HEK293 (cell line): Measurements from ENCODE around the gene CMIP.

ENCODE experiments used
- CTCF ChIP-seq: fragments of 450-650 bp; formaldehyde crosslinking; IDR thresholded peaks from 2 replicates; pipeline ENCODE4 v1.5.1; 2016; ENCODE audit warnings: missing biosample characterization, missing genetic modification characterization
- PRDM10 ChIP-seq: fragments of 450-650 bp; formaldehyde crosslinking; IDR thresholded peaks from 2 replicates; pipeline ENCODE4 v1.5.1; 2016; ENCODE audit warnings: missing biosample characterization, missing genetic modification characterization
- REPIN1 ChIP-seq: fragments of 450-650 bp; formaldehyde crosslinking; IDR thresholded peaks from 2 replicates; pipeline ENCODE4 v1.5.1; 2017; ENCODE audit warnings: missing biosample characterization, missing genetic modification characterization, low read depth
- SP2 ChIP-seq: fragments of 450-650 bp; formaldehyde crosslinking; IDR thresholded peaks from 2 replicates; pipeline ENCODE4 v1.5.1; 2016; ENCODE audit warnings: missing biosample characterization, missing genetic modification characterization
- ZBTB6 ChIP-seq: fragments of 450-650 bp; formaldehyde crosslinking; IDR thresholded peaks from 2 replicates; pipeline ENCODE4 v1.5.1; 2017; ENCODE audit warnings: missing biosample characterization, missing genetic modification characterization
- ZEB2 ChIP-seq: fragments of 450-650 bp; formaldehyde crosslinking; IDR thresholded peaks from 2 replicates; pipeline ENCODE4 v1.5.1; 2016; ENCODE audit warnings: missing biosample characterization, missing genetic modification characterization
- ZFP3 ChIP-seq: fragments of 450-650 bp; formaldehyde crosslinking; IDR thresholded peaks from 2 replicates; pipeline ENCODE4 v1.5.1; 2016; ENCODE audit warnings: low read depth, missing biosample characterization, missing genetic modification characterization
- ZNF10 ChIP-seq: fragments of 450-650 bp; formaldehyde crosslinking; IDR thresholded peaks from 2 replicates; pipeline ENCODE4 v1.5.1; 2017; ENCODE audit warnings: missing biosample characterization, missing genetic modification characterization
- ZNF112 ChIP-seq: fragments of 450-650 bp; formaldehyde crosslinking; IDR thresholded peaks from 2 replicates; pipeline ENCODE4 v1.5.0; 2017; ENCODE audit warnings: missing biosample characterization, missing genetic modification characterization
- ZNF416 ChIP-seq: fragments of 450-650 bp; formaldehyde crosslinking; IDR thresholded peaks from 2 replicates; pipeline ENCODE4 v1.5.1; 2016; ENCODE audit warnings: missing biosample characterization, missing genetic modification characterization
- ZNF580 ChIP-seq: fragments of 450-650 bp; formaldehyde crosslinking; IDR thresholded peaks from 2 replicates; pipeline ENCODE4 v1.5.1; 2016; ENCODE audit warnings: missing biosample characterization, missing genetic modification characterization
- ZNF600 ChIP-seq: fragments of 450-650 bp; formaldehyde crosslinking; IDR thresholded peaks from 2 replicates; pipeline ENCODE4 v1.5.1; 2016; ENCODE audit warnings: missing biosample characterization, missing genetic modification characterization
- ZNF677 ChIP-seq: fragments of 450-650 bp; IDR thresholded peaks from 2 replicates; pipeline ENCODE4 v1.5.0; 2018; ENCODE audit warnings: missing biosample characterization, mild to moderate bottlenecking, missing genetic modification characterization, moderate library complexity
- ZNF776 ChIP-seq: fragments of 450-650 bp; formaldehyde crosslinking; IDR thresholded peaks from 2 replicates; pipeline ENCODE4 v1.5.0; 2017; ENCODE audit warnings: missing biosample characterization, missing genetic modification characterization, borderline replicate concordance

- TF ChIP-seq CTCF (no peak), ZFP3 (tag by site-specific recombination) (no peak), REPIN1 (no peak), ZNF600 (tag by site-specific recombination) (no peak), ZNF677 (tag by site-specific recombination) (no peak), ZNF416 (tag by site-specific recombination) (no peak), SP2 (no peak), ZNF776 (no peak), PRDM10 (no peak), ZEB2 (tag by site-specific recombination) (no peak), ZNF10 (tag by site-specific recombination) (no peak), ZNF580 (tag by site-specific recombination) (no peak), ZNF112 (tag by site-specific recombination) (no peak), ZBTB6 (tag by site-specific recombination) (no peak)
Observed at GRCh38 chr16:81547194-81547938, 102.8 kb downstream of the CMIP start.
